ENCODE results near the gene STBD1. TPM values are rescaled to one million over a fixed set of nuclear protein-coding genes. Genes with fewer than 3 reads are reported as not detected.
"Not testable (repeated sequence)": the region's sequence is repeated elsewhere in the genome, so short reads cannot be mapped to it uniquely, and the experiment has no call there.

The STBD1 gene
- total RNA-seq, 1 donor from 2014 or later = 2.9 TPM

DNA sequence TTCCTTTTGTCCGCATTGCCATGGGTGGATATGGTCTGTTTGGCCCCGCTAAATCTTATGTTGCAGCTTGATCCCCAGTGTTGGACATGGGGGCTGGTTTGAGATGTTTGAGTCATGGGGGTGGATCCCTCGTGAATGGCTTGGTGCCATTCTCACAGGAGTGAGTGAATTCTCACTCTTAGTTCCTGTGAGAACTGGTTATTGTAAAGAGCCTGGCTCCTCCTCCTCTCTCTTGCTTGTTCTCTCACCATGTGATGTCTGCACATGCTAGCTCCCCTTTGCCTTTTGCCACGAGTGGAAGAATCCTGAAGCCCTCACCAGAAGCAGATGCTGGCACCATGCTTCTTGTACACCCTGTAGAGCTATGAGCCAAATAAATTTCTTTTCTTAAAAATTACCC is 22.6 kb upstream of the STBD1 start:
- no peak for ATAC-seq

GRCh38 chr4:76287811-76288210 is 18.7 kb upstream of the STBD1 start:
- not testable (repeated sequence) for ATAC-seq

- ATAC-seq = no peak
These were observed 13.8 kb upstream of the STBD1 start for GRCh38 chr4:76292730-76293129.

GRCh38 chr4:76293772-76294171 is 12.8 kb upstream of the STBD1 start:
- ATAC-seq = no peak

- no peak for ATAC-seq
These were observed 10.2 kb upstream of the STBD1 start for GRCh38 chr4:76296286-76296820.

DNA sequence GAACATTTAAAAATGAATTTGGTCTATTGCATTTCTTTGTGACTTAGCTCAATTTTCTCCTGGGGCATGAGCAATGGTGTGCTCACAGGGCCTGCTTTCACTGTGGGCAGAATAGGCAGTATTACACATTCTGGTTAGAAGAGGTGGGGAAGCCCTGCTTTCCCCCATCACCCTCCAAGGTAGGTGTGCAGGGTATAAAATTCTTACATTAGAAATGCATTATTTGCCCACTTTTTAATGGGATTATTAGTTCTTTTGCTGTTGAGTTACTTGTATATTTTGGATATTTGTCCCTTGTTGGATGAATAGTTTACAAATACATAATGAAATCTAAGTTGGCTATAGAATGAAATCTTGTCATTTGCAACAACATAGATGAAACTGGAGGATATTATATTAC is 8.3 kb upstream of the STBD1 start:
- ATAC-seq = no peak

GRCh38 chr4:76300012-76300411 is 6.5 kb upstream of the STBD1 start:
- ATAC-seq = no peak

DNA sequence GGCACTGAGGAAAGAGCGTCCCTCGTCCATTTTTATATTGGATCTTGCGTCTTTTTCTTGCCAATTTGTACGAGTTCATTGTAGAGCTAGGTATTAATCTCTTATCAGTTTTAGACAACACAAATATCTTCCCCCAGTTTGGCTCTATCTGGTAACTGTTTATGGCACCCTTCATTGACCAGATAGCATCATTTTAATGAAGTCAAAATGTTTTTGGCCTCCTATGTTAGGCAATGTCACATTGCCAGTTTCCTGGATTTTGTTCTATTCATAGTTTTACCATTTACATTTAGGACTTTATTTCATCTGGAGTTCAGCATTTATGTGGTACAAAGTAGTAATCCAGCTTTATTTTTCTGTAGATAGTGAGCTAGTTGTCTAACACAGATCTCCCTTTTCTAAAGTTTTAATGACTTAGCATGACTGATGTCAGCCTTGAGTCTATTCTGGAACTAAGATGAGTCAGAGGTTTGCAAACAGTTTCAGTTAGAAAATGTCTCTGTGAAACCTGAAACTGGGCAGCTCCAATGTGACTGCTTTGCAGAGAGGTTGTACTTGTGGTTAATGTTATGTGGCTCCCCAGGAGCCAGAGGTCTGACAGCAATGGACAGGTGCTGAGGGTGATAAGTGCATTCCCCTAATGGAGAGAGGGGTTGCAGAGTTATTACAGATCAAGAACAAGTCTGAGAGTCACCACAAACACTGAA is 5.3 kb upstream of the STBD1 start:
- peak; percentile 65 for ATAC-seq

- no peak for ATAC-seq
These were observed 4.8 kb upstream of the STBD1 start for GRCh38 chr4:76301775-76302162.

DNA sequence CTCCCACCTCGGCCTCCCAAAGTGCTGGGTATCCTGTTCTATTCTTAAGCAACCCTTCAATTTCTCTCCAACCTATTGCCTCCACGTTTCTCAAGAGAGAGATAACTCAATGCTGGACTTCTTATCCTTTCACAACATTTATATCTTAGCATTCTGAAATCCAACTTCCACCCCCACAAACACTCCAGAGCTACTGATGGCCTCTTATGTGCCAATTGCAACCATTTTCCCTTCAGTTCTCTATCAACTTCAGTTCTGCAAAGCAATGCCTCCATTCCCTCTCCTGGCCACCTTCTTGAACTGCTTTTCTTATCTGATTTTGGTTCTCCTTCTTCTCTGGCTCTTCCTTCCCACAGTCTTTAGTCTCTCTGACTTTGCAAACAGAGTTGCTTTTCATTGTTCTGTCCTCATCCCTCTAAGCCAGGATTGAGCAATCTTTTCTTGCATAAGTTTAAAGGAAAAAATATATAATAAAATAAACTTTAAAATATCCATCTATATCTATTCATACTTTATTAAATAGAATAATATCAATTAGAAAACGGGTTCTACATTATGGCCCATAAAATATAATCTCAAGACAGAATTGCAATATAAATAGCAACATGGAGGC is 3.6 kb upstream of the STBD1 start:
- ATAC-seq = no peak

DNA sequence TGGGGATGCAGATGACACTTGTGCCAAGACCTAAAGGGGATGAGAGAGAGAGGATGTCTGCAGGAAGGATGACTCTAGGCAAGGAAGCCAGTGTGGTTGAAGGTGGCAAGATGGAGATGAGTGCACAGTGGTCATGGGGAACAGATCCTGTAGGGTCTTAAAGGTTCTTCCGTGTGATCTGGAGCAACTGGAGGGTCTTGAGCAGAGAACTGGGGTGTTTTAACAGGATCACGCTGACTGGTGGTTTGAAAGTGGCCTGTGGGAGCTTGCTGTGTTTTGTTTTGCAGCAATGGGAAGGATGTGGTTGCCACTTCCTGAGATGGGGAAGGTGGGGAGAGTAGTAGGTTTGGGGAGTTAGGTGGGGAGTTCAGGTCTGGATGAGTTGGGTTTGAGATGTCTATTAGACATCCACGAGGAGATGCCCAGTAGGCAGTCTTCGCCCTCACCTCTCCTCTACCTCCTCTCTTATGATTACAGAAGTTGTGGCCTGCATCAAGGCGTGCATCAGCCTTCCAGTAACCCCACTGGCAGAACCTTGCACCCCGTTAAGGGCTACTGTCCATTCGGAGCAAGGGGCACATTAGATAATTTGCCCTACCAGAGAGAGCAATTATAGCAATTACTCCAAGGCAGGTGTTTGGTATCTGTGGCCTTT is 1.4 kb upstream of the STBD1 start:
- no peak for ATAC-seq

DNA sequence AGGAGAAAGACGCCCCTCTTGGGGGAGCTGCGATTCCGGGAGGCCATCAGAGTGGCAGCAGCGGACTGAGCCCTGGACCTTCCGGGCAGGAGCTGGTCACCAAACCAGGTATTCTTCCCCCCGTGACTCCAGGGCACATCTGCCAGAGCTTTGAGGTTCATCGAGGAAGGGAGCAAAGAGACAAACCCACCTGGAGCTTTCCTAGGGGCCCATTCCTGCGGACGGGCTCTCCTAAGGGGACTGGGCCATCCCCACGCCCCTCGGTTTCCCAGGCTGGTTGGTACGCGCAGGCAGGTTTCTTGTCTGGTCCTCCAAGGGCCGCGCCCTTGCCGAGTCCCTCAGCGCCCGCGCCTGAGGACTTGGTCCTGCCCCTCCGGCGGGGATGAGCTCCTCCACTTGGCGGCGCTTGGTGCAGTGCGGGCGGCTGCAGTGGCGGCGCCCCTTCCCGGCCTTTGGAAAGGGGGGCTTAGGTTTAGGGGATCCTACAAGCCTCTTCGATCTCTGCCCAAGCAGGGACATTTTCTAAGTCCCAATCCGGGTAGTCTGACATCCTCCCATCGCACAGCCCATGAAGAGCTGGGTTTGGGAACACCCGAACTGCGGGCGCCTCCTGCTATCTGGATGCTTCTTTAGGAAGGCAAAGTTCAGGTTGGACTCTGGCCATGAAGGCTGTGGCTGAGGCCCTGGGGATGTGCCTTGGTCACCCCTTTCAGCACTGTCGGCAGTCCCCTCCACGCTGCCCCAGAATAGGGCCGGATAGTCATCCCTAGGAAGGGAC is 538 bp downstream of the STBD1 start:
- ATAC-seq = peak; percentile 61

DNA sequence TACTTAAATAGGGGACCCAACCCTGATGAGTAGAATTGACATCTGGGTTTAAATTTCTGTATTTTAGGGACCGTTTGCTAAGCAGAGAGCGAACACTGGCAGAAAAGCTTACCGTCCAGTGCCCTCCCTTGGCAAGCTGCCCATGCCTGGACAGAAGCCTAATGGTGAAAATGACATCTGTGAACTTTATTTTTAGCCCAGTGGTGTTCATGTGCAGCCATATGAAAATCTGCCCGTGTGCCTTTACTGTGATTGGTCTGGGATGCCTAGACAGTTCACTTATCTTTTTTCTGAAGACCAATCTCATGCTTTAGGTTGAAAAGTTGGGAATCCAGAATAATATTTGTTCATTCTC is 1.1 kb downstream of the STBD1 start:
- no peak for ATAC-seq

GRCh38 chr4:76308548-76308947 is 2.0 kb downstream of the STBD1 start:
- ATAC-seq = no peak

- ATAC-seq = no peak
These were observed 3.5 kb downstream of the STBD1 start for GRCh38 chr4:76309939-76310550.

DNA sequence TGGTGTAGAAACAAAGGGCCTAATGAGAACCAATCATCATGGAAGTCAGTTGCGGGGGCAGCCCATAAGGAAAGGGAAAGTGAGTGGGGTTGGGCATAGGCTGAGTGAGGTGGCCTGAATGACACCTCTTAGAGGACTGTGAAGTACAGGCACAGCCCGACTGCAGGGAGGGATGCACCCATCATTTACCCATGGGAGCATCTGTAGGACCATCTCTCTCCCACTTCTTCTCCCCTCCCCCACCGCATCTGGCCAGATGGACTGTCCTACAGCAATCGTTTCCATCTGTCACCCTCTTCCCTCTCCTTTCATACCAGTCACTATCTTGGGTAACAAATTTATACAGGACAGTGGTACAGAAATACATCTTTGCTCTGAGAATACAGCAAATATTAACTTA is 4.2 kb downstream of the STBD1 start:
- ATAC-seq = no peak

DNA sequence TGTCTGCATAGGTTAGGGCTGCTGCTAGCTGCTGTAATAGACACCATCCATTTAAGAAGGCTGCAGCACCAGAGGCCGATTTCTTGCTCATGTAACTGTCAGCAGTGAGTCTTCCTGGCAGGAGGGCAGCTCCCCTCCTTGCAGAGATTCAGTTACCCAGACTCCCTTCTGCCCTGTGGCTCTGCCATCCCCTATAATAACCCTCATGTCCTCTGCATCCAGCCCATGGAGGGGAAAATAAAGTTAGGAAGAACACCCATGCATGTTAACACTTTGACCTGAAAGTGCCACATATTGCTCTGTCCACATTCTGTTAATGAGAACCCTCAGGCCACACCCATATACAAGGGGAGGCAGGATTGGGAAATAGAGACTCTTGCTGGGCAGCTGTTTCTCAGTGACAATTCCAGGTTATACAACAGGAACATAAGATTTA is 5.4 kb downstream of the STBD1 start:
- no peak for ATAC-seq

DNA sequence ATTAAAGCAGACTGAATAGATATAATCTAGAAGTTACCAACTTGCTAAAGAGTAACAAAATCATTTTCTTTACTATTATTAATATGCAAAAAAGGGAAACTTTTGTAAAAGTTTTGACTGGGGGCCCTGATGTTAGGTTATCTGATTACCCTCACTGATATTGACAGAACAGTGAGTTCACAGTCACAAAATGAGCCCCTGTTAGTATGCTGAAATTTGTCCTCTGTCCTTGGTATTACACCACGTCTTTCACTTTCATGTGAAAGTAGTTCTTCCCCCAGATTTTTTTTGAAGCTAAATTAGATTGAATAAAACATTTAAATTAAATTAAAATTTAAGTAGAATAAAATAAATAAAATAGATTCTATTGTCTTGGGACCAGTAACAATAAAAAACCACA is 5.9 kb downstream of the STBD1 start:
- ATAC-seq = no peak

GRCh38 chr4:76313547-76313946 is 7.0 kb downstream of the STBD1 start:
- no peak for ATAC-seq

DNA sequence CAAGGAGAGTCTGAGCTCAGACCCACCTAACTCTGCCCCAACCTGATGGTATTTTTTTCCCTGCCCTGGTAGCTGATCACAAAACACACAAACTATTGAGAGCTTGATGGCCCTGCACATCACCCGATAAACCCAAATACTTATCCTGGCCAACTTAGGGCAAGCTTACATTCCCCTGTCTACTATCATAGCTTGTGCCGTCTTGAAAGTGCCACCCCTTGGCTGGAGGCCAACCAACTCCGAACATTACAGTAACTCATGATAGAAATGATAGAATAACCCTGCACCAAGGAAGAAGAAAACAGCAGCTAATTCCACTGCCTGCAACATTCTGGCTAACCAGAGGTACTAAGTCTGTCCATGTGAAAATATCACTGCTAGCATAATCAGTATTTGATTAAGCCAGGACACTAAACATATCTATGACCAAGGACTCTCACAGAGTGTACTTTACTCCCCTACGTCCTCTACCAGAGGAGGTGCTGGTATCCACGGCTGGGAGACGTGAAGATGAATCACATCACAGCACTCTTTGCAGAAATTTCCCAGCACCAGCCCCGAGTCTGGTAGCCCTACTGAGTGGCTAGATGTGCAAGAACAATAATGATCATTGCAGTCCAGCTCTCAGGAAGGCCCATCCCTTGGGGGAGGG is 8.9 kb downstream of the STBD1 start:
- ATAC-seq = no peak

- no peak for ATAC-seq
These were observed 9.6 kb downstream of the STBD1 start for GRCh38 chr4:76316131-76316530.

DNA sequence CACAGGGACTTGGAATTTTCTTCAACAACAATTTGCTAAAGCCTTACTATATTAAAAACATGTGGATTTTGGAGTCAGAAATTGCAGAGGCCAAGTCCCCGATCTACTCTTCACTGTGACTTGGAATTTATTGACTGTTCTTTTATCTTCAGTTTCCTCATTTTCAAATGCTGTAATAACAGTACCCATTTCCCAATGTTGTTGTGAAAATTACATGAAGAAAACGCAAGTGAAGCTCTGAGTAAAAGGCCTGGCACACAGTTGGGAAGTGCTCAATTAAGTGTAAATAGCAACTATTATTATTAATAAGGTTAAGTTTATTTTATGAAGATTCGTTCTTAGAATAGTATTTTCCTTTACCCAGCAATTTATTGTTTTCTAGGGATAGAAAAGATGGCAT is 15.7 kb downstream of the STBD1 start:
- no peak for ATAC-seq
